WTC11 (cell line): ENCODE results near the gene CX3CL1. TPM values are rescaled to one million over a fixed set of nuclear protein-coding genes. Genes with fewer than 3 reads are reported as not detected.

Source experiments
- ATAC-seq: fragments of 200-7000 bp; cut with Tn5 transposase; 2 replicates; pipeline ENCODE4 v1.10.0; 2021; ENCODE audit warnings: mild to moderate bottlenecking, moderate library complexity
- CTCF ChIA-PET: fragments of 300-600 bp; sonication (Branson Sonifier 250); formaldehyde crosslinking; loops from one replicate; lab custom pipeline; 2021; ENCODE audit warnings: antibody characterized with exemption; lab: Charles Lee
- POLR2A ChIA-PET: fragments of 350-600 bp; sonication (Branson Sonifier 250); formaldehyde crosslinking; loops from one replicate; lab custom pipeline; 2021; ENCODE audit warnings: antibody characterized with exemption; lab: Charles Lee
- DNase-seq: peaks from one replicate; pipeline ENCODE4 v3.0.0; 2021; ENCODE audit warnings: low spot score
- H3K27ac Mint-ChIP-seq: 2 replicates; pipeline ENCODE4 v1.8.0; 2021; ENCODE audit warnings: mixed read lengths
- H3K27me3 Mint-ChIP-seq: 2 replicates; pipeline ENCODE4 v1.8.0; 2021; ENCODE audit warnings: low read depth, mild to moderate bottlenecking, moderate library complexity, mixed read lengths
- H3K36me3 Mint-ChIP-seq: 2 replicates; pipeline ENCODE4 v1.8.0; 2021; ENCODE audit warnings: mixed read lengths
- H3K4me1 Mint-ChIP-seq: 2 replicates; pipeline ENCODE4 v1.8.0; 2022; ENCODE audit warnings: mixed read lengths
- H3K4me3 Mint-ChIP-seq: 2 replicates; pipeline ENCODE4 v1.8.0; 2021; ENCODE audit warnings: mild to moderate bottlenecking, moderate library complexity, mixed read lengths
- H3K9me3 Mint-ChIP-seq: 2 replicates; pipeline ENCODE4 v1.8.0; 2021; ENCODE audit warnings: mixed read lengths
- EMX1 ChIP-seq: fragments of 250-450 bp; sonication (Bioruptor Pico); IDR thresholded peaks from 2 replicates; pipeline ENCODE4 v1.8.0; 2021; ENCODE audit warnings: mild to moderate bottlenecking
- GRHL2 ChIP-seq: fragments of 250-450 bp; sonication (Bioruptor Pico); IDR thresholded peaks from 2 replicates; pipeline ENCODE4 v1.8.0; 2022; ENCODE audit warnings: mild to moderate bottlenecking, moderate library complexity; ENCODE audit not compliant: insufficient replicate concordance, severe bottlenecking
- HMGA2 ChIP-seq: fragments of 250-450 bp; sonication (Bioruptor Pico); IDR thresholded peaks from 2 replicates; pipeline ENCODE4 v1.4.0; 2021; ENCODE audit warnings: mild to moderate bottlenecking, moderate library complexity
- JUN ChIP-seq: sonication (generic); formaldehyde crosslinking; IDR thresholded peaks from 2 replicates; pipeline ENCODE4 v1.8.0; 2023; ENCODE audit warnings: mild to moderate bottlenecking, missing genetic modification reagents
- KAT7 ChIP-seq: sonication (generic); formaldehyde crosslinking; IDR thresholded peaks from 2 replicates; pipeline ENCODE4 v1.8.1; 2023; ENCODE audit warnings: missing genetic modification reagents, mild to moderate bottlenecking, borderline replicate concordance
- MYBL2 ChIP-seq: sonication (generic); formaldehyde crosslinking; IDR thresholded peaks from 2 replicates; pipeline ENCODE4 v1.8.1; 2023; ENCODE audit warnings: mild to moderate bottlenecking, moderate library complexity, missing genetic modification reagents
- NR1H2 ChIP-seq: sonication (generic); formaldehyde crosslinking; IDR thresholded peaks from 2 replicates; pipeline ENCODE4 v1.9.0; 2021; ENCODE audit warnings: mild to moderate bottlenecking, moderate library complexity, missing genetic modification reagents
- NR3C1 ChIP-seq: sonication (generic); formaldehyde crosslinking; conservative IDR thresholded peaks from 2 replicates; pipeline ENCODE4 v1.8.1; 2023; ENCODE audit warnings: low read depth, mild to moderate bottlenecking, missing genetic modification reagents
- SP1 ChIP-seq: sonication (generic); formaldehyde crosslinking; conservative IDR thresholded peaks from 2 replicates; pipeline ENCODE4 v1.8.1; 2022; ENCODE audit warnings: missing genetic modification reagents
- TP53 ChIP-seq: sonication (generic); formaldehyde crosslinking; IDR thresholded peaks from 2 replicates; pipeline ENCODE4 v1.8.1; 2023; ENCODE audit warnings: mild to moderate bottlenecking, missing genetic modification reagents
- ZNF263 ChIP-seq: sonication (generic); formaldehyde crosslinking; IDR thresholded peaks from 2 replicates; pipeline ENCODE4 v1.8.1; 2022; ENCODE audit warnings: low read depth, mild to moderate bottlenecking, moderate library complexity, missing genetic modification reagents
- ZNF423 ChIP-seq: fragments of 250-450 bp; sonication (Bioruptor Pico); IDR thresholded peaks from 2 replicates; pipeline ENCODE4 v2.1.2; 2022; ENCODE audit warnings: mild to moderate bottlenecking, moderate library complexity
- ZNF671 ChIP-seq: fragments of 250-450 bp; sonication (Bioruptor Pico); IDR thresholded peaks from 2 replicates; pipeline ENCODE4 v1.8.0; 2021; ENCODE audit warnings: mild to moderate bottlenecking
- total RNA-seq: library from RNA; stranded (reverse); gene quantifications from 3 replicates; pipeline ENCODE4 v1.2.3, GENCODE V29; 2021
- TF ChIP-seq, protein P1 (sequence below): sonication (generic); formaldehyde crosslinking; IDR thresholded peaks from 2 replicates; pipeline ENCODE4 v1.8.0; 2022; ENCODE audit warnings: mild to moderate bottlenecking, missing genetic modification reagents
- TF ChIP-seq, protein P2 (sequence below): sonication (generic); formaldehyde crosslinking; conservative IDR thresholded peaks from 2 replicates; pipeline ENCODE4 v1.8.1; 2022; ENCODE audit warnings: mild to moderate bottlenecking, missing genetic modification reagents
- TF ChIP-seq, protein P3 (sequence below): sonication (generic); formaldehyde crosslinking; IDR thresholded peaks from 2 replicates; pipeline ENCODE4 v1.8.1; 2022; ENCODE audit warnings: mild to moderate bottlenecking, missing genetic modification reagents, moderate library complexity, borderline replicate concordance
- TF ChIP-seq, protein P4 (sequence below): sonication (generic); formaldehyde crosslinking; IDR thresholded peaks from 2 replicates; pipeline ENCODE4 v1.8.1; 2023; ENCODE audit warnings: mild to moderate bottlenecking, missing genetic modification reagents, borderline replicate concordance
- TF ChIP-seq, protein P5 (sequence below): sonication (generic); formaldehyde crosslinking; IDR thresholded peaks from 2 replicates; pipeline ENCODE4 v1.8.1; 2022; ENCODE audit warnings: low read depth, missing genetic modification reagents, borderline replicate concordance
- TF ChIP-seq, protein P6 (sequence below): sonication (generic); formaldehyde crosslinking; IDR thresholded peaks from 2 replicates; pipeline ENCODE4 v1.8.1; 2023; ENCODE audit warnings: mild to moderate bottlenecking, missing genetic modification reagents, moderate library complexity
- TF ChIP-seq, protein P7 (sequence below): sonication (generic); formaldehyde crosslinking; IDR thresholded peaks from 2 replicates; pipeline ENCODE4 v1.8.1; 2022; ENCODE audit warnings: mild to moderate bottlenecking, moderate library complexity, missing genetic modification reagents

The CX3CL1 gene
- total RNA-seq, 1 experiment from 2014 or later, result 1.2 TPM

DNA sequence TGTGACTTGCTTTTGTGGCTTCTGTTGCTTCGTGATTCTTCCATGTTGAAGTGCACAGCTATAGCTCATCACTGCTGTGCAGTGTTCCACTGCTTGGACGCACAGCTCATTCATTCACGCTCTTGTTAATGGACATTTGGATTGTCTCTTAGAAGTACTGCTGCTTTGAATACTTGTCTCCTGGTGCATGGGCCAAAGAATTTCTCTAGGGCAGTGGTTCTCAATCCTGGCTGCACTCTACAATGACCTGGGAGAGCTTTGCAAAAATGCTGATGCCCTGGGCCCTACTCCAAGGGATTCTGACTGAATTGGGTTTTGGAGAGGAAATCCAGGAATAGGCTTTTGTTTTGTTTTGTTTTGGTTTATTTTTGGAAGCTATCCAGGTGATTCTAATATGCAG lies 52.3 kb downstream of the CX3CL1 start:
- Mint-ChIP-seq H3K27ac (no peak overlapping the region), H3K36me3 (peaks cover 22% of the 10 kb centered on the region), H3K4me3 (no peak overlapping the region), H3K4me1 (peaks cover 10% of the 10 kb centered on the region), H3K27me3 (no peaks in the 10 kb centered on the region), H3K9me3 (no peaks in the 10 kb centered on the region)
- TF ChIP-seq, protein P1, sequence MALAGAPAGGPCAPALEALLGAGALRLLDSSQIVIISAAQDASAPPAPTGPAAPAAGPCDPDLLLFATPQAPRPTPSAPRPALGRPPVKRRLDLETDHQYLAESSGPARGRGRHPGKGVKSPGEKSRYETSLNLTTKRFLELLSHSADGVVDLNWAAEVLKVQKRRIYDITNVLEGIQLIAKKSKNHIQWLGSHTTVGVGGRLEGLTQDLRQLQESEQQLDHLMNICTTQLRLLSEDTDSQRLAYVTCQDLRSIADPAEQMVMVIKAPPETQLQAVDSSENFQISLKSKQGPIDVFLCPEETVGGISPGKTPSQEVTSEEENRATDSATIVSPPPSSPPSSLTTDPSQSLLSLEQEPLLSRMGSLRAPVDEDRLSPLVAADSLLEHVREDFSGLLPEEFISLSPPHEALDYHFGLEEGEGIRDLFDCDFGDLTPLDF (CRISPR knock-in tag), result no peak
- TF ChIP-seq, protein P2, sequence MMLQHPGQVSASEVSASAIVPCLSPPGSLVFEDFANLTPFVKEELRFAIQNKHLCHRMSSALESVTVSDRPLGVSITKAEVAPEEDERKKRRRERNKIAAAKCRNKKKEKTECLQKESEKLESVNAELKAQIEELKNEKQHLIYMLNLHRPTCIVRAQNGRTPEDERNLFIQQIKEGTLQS, result no peak
- TF ChIP-seq NR3C1 (no peak), EMX1 (CRISPR knock-in tag) (no peak), GRHL2 (CRISPR knock-in tag) (no peak), ZNF423 (CRISPR knock-in tag) (no peak), ZNF263 (CRISPR knock-in tag) (no peak), JUN (no peak), HMGA2 (CRISPR knock-in tag) (no peak), MYBL2 (no peak), TP53 (no peak), ZNF671 (no peak), SP1 (CRISPR knock-in tag) (no peak), NR1H2 (no peak), KAT7 (CRISPR knock-in tag) (no peak)
- TF ChIP-seq, protein P3, sequence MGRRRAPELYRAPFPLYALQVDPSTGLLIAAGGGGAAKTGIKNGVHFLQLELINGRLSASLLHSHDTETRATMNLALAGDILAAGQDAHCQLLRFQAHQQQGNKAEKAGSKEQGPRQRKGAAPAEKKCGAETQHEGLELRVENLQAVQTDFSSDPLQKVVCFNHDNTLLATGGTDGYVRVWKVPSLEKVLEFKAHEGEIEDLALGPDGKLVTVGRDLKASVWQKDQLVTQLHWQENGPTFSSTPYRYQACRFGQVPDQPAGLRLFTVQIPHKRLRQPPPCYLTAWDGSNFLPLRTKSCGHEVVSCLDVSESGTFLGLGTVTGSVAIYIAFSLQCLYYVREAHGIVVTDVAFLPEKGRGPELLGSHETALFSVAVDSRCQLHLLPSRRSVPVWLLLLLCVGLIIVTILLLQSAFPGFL (CRISPR knock-in tag), result no peak
- TF ChIP-seq, protein P4, sequence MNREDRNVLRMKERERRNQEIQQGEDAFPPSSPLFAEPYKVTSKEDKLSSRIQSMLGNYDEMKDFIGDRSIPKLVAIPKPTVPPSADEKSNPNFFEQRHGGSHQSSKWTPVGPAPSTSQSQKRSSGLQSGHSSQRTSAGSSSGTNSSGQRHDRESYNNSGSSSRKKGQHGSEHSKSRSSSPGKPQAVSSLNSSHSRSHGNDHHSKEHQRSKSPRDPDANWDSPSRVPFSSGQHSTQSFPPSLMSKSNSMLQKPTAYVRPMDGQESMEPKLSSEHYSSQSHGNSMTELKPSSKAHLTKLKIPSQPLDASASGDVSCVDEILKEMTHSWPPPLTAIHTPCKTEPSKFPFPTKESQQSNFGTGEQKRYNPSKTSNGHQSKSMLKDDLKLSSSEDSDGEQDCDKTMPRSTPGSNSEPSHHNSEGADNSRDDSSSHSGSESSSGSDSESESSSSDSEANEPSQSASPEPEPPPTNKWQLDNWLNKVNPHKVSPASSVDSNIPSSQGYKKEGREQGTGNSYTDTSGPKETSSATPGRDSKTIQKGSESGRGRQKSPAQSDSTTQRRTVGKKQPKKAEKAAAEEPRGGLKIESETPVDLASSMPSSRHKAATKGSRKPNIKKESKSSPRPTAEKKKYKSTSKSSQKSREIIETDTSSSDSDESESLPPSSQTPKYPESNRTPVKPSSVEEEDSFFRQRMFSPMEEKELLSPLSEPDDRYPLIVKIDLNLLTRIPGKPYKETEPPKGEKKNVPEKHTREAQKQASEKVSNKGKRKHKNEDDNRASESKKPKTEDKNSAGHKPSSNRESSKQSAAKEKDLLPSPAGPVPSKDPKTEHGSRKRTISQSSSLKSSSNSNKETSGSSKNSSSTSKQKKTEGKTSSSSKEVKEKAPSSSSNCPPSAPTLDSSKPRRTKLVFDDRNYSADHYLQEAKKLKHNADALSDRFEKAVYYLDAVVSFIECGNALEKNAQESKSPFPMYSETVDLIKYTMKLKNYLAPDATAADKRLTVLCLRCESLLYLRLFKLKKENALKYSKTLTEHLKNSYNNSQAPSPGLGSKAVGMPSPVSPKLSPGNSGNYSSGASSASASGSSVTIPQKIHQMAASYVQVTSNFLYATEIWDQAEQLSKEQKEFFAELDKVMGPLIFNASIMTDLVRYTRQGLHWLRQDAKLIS, result no peak
- TF ChIP-seq, protein P5, sequence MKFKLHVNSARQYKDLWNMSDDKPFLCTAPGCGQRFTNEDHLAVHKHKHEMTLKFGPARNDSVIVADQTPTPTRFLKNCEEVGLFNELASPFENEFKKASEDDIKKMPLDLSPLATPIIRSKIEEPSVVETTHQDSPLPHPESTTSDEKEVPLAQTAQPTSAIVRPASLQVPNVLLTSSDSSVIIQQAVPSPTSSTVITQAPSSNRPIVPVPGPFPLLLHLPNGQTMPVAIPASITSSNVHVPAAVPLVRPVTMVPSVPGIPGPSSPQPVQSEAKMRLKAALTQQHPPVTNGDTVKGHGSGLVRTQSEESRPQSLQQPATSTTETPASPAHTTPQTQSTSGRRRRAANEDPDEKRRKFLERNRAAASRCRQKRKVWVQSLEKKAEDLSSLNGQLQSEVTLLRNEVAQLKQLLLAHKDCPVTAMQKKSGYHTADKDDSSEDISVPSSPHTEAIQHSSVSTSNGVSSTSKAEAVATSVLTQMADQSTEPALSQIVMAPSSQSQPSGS, result no peak
- TF ChIP-seq, protein P6, sequence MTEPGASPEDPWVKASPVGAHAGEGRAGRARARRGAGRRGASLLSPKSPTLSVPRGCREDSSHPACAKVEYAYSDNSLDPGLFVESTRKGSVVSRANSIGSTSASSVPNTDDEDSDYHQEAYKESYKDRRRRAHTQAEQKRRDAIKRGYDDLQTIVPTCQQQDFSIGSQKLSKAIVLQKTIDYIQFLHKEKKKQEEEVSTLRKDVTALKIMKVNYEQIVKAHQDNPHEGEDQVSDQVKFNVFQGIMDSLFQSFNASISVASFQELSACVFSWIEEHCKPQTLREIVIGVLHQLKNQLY (CRISPR knock-in tag), result no peak
- TF ChIP-seq, protein P7, sequence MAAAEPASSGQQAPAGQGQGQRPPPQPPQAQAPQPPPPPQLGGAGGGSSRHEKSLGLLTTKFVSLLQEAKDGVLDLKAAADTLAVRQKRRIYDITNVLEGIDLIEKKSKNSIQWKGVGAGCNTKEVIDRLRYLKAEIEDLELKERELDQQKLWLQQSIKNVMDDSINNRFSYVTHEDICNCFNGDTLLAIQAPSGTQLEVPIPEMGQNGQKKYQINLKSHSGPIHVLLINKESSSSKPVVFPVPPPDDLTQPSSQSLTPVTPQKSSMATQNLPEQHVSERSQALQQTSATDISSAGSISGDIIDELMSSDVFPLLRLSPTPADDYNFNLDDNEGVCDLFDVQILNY (CRISPR knock-in tag), result no peak
- no peak for DNase-seq
- POLR2A ChIA-PET, result no interaction called here
- ATAC-seq, result no peak
- CTCF ChIA-PET, result interaction anchor here (0.9 to 1.9 kb wide), 3 partner anchors 15 to 94 kb away, joined by 3 to 5 read pairs (median 3); partner anchors contain the start of genes CIAPIN1 and COQ9
